ENCODE data around the gene GNB2.

The GNB2 gene

GRCh38 chr7:100681491-100682227 is 8.1 kb downstream of the GNB2 start:
- Histone ChIP-seq H4K20me1 (peaks cover 96% of the 10 kb centered on the region), H3K9ac (0 out of 2 replicates have a peak overlapping the region, but pooled peaks have one; percentile 19), H3K4me1 (peaks cover 21% of the 10 kb centered on the region), H3K36me3 (peaks cover 100% of the 10 kb centered on the region), H3K4me2 (no peak overlapping the region), H3K27ac (no peak overlapping the region), H3K27me3 (no peaks in the 10 kb centered on the region), H3K4me3 (no peak overlapping the region), H3K9me3 (no peaks in the 10 kb centered on the region)
- no peak for TF ChIP-seq Cebpa-rat (IDR thresholded peaks at IDR 0.05)

- Histone ChIP-seq H3K4me2 (no peak overlapping the region), H4K20me1 (peaks cover 96% of the 10 kb centered on the region), H3K9ac (no peak overlapping the region), H3K4me1 (peaks cover 14% of the 10 kb centered on the region), H3K27ac (no peak overlapping the region), H3K4me3 (no peak overlapping the region), H3K27me3 (no peaks in the 10 kb centered on the region), H3K9me3 (no peaks in the 10 kb centered on the region), H3K36me3 (peaks cover 100% of the 10 kb centered on the region)
- TF ChIP-seq Cebpa-rat (IDR thresholded peaks at IDR 0.05) = no peak
Observed at GRCh38 chr7:100682228-100682741, 8.7 kb downstream of the GNB2 start.

- no peak for TF ChIP-seq Cebpa-rat (IDR thresholded peaks at IDR 0.05)
- peaks cover 100% of the 10 kb centered on the region for H3K36me3 ChIP-seq
Observed at GRCh38 chr7:100682991-100683658, 9.6 kb downstream of the GNB2 start.

GRCh38 chr7:100683659-100684533 is 10.4 kb downstream of the GNB2 start:
- no peak for TF ChIP-seq Cebpa-rat (IDR thresholded peaks at IDR 0.05)
- no peak overlapping the region for H3K9ac ChIP-seq
- no peaks in the 10 kb centered on the region for H3K27me3 ChIP-seq
- H3K27ac ChIP-seq = no peak overlapping the region
- H3K9me3 ChIP-seq = no peaks in the 10 kb centered on the region
- H4K20me1 ChIP-seq = peaks cover 96% of the 10 kb centered on the region
- peaks cover 13% of the 10 kb centered on the region for H3K4me1 ChIP-seq
- H3K4me3 ChIP-seq = no peak overlapping the region
- peaks cover 100% of the 10 kb centered on the region for H3K36me3 ChIP-seq
- no peak overlapping the region for H3K4me2 ChIP-seq

More at GRCh38 chr7:100682991-100683658, 9.6 kb downstream of the GNB2 start:
- Histone ChIP-seq H3K27me3 (no peaks in the 10 kb centered on the region), H3K4me3 (no peak overlapping the region), H3K9ac (no peak overlapping the region), H3K4me2 (no peak overlapping the region), H3K4me1 (peaks cover 11% of the 10 kb centered on the region), H3K9me3 (no peaks in the 10 kb centered on the region), H3K27ac (no peak overlapping the region), H4K20me1 (peaks cover 96% of the 10 kb centered on the region)

- H3K4me2 ChIP-seq = no peak overlapping the region
- H4K20me1 ChIP-seq = peaks cover 96% of the 10 kb centered on the region
- peaks cover 96% of the 10 kb centered on the region for H3K36me3 ChIP-seq
- H3K4me1 ChIP-seq = peaks cover 20% of the 10 kb centered on the region
- H3K27me3 ChIP-seq = no peaks in the 10 kb centered on the region
- no peak overlapping the region for H3K4me3 ChIP-seq
- H3K9ac ChIP-seq = no peak overlapping the region
- no peaks in the 10 kb centered on the region for H3K9me3 ChIP-seq
- no peak overlapping the region for H3K27ac ChIP-seq
- TF ChIP-seq Cebpa-rat (IDR thresholded peaks at IDR 0.05) = no peak
Observed at GRCh38 chr7:100684534-100685042, 11.0 kb downstream of the GNB2 start.

- Histone ChIP-seq H3K9ac (no peak overlapping the region), H3K4me2 (no peak overlapping the region), H4K20me1 (peaks cover 96% of the 10 kb centered on the region), H3K36me3 (peaks cover 91% of the 10 kb centered on the region), H3K27ac (no peak overlapping the region), H3K27me3 (no peaks in the 10 kb centered on the region), H3K4me1 (peaks cover 25% of the 10 kb centered on the region), H3K9me3 (no peaks in the 10 kb centered on the region), H3K4me3 (no peak overlapping the region)
- no peak for TF ChIP-seq Cebpa-rat (IDR thresholded peaks at IDR 0.05)
Observed at GRCh38 chr7:100685049-100685605, 11.6 kb downstream of the GNB2 start.

- H3K4me1 ChIP-seq = peaks cover 31% of the 10 kb centered on the region
- H4K20me1 ChIP-seq = peaks cover 96% of the 10 kb centered on the region
- no peak overlapping the region for H3K4me2 ChIP-seq
- no peak overlapping the region for H3K4me3 ChIP-seq
- TF ChIP-seq Cebpa-rat (IDR thresholded peaks at IDR 0.05) = no peak
- no peaks in the 10 kb centered on the region for H3K27me3 ChIP-seq
- H3K9ac ChIP-seq = no peak overlapping the region
- H3K27ac ChIP-seq = no peak overlapping the region
- H3K9me3 ChIP-seq = no peaks in the 10 kb centered on the region
- H3K36me3 ChIP-seq = peaks cover 85% of the 10 kb centered on the region
Observed at GRCh38 chr7:100685631-100686145, 12.1 kb downstream of the GNB2 start.

- no peak overlapping the region for H3K4me2 ChIP-seq
- TF ChIP-seq Cebpa-rat (IDR thresholded peaks at IDR 0.05) = no peak
- H3K36me3 ChIP-seq = peaks cover 84% of the 10 kb centered on the region
- H3K4me1 ChIP-seq = peaks cover 37% of the 10 kb centered on the region
- no peaks in the 10 kb centered on the region for H3K27me3 ChIP-seq
- H3K27ac ChIP-seq = 0 out of 2 replicates have a peak overlapping the region, but pooled peaks have one; percentile 6
- no peaks in the 10 kb centered on the region for H3K9me3 ChIP-seq
- H4K20me1 ChIP-seq = peaks cover 96% of the 10 kb centered on the region
- H3K9ac ChIP-seq = no peak overlapping the region
- no peak overlapping the region for H3K4me3 ChIP-seq
Observed at GRCh38 chr7:100686201-100686821, 12.8 kb downstream of the GNB2 start.

All from BLaER1 (cell line).